ENCODE results near the gene KLHL30.

KLHL30 gene

GRCh38 chr2:238138331-238139195, at the start of gene KLHL30:
KLHL30 (plus strand) TSS chr2:238138668; CDS start chr2:238140755, 2,087 bp downstream.
- Mint-ChIP-seq H3K4me3 (no peak within 1 kb of the TSS), H3K36me3 (ENCODE audit: low read depth) (no peaks in the 10 kb centered on the region), H3K27ac (no peak within 1 kb of the TSS), H3K27me3 (no peaks in the 10 kb centered on the region), H3K4me1 (ENCODE audit: low read depth) (peaks cover 6% of the 10 kb centered on the region), H3K9me3 (no peaks in the 10 kb centered on the region)
- no peak for DNase-seq

- Mint-ChIP-seq H3K4me1 (ENCODE audit: low read depth) (no peaks in the 10 kb centered on the region), H3K9me3 (no peaks in the 10 kb centered on the region), H3K36me3 (ENCODE audit: low read depth) (peaks cover 86% of the 10 kb centered on the region), H3K27ac (no peak overlapping the region), H3K27me3 (no peaks in the 10 kb centered on the region), H3K4me3 (no peak overlapping the region)
- no peak for DNase-seq
Measured at GRCh38 chr2:238090887-238091286, 47.6 kb upstream of the KLHL30 start.

GRCh38 chr2:238091436-238092060, 46.9 kb upstream of the KLHL30 start:
- H3K4me3 Mint-ChIP-seq = no peak overlapping the region
- no peak for DNase-seq
- H3K36me3 Mint-ChIP-seq (ENCODE audit: low read depth) = peaks cover 86% of the 10 kb centered on the region
- H3K27ac Mint-ChIP-seq = no peak overlapping the region
- no peaks in the 10 kb centered on the region for H3K9me3 Mint-ChIP-seq
- H3K27me3 Mint-ChIP-seq = no peaks in the 10 kb centered on the region
- H3K4me1 Mint-ChIP-seq (ENCODE audit: low read depth) = no peaks in the 10 kb centered on the region

GRCh38 chr2:238092486-238093035, 45.9 kb upstream of the KLHL30 start:
- peak; percentile 23 for DNase-seq
- no peaks in the 10 kb centered on the region for H3K9me3 Mint-ChIP-seq
- peak overlapping the region; percentile 18 for H3K27ac Mint-ChIP-seq
- no peaks in the 10 kb centered on the region for H3K4me1 Mint-ChIP-seq (ENCODE audit: low read depth)
- H3K27me3 Mint-ChIP-seq = no peaks in the 10 kb centered on the region
- no peak overlapping the region for H3K4me3 Mint-ChIP-seq
- peaks cover 83% of the 10 kb centered on the region for H3K36me3 Mint-ChIP-seq (ENCODE audit: low read depth)

GRCh38 chr2:238093181-238094140, 45.0 kb upstream of the KLHL30 start:
- H3K4me3 Mint-ChIP-seq = no peak overlapping the region
- no peaks in the 10 kb centered on the region for H3K9me3 Mint-ChIP-seq
- no peaks in the 10 kb centered on the region for H3K4me1 Mint-ChIP-seq (ENCODE audit: low read depth)
- peaks cover 80% of the 10 kb centered on the region for H3K36me3 Mint-ChIP-seq (ENCODE audit: low read depth)
- DNase-seq = peak; percentile 22
- H3K27me3 Mint-ChIP-seq = no peaks in the 10 kb centered on the region
- peak overlapping the region; percentile 55 for H3K27ac Mint-ChIP-seq

GRCh38 chr2:238094438-238095022, 43.9 kb upstream of the KLHL30 start:
- Mint-ChIP-seq H3K36me3 (ENCODE audit: low read depth) (peaks cover 80% of the 10 kb centered on the region), H3K4me1 (ENCODE audit: low read depth) (peaks cover 3% of the 10 kb centered on the region), H3K4me3 (no peak overlapping the region), H3K27me3 (no peaks in the 10 kb centered on the region), H3K9me3 (no peaks in the 10 kb centered on the region), H3K27ac (no peak overlapping the region)
- DNase-seq = peak; percentile 24

GRCh38 chr2:238095143-238095542, 43.3 kb upstream of the KLHL30 start:
- peak; percentile 23 for DNase-seq
- no peak overlapping the region for H3K4me3 Mint-ChIP-seq
- H3K4me1 Mint-ChIP-seq (ENCODE audit: low read depth) = peaks cover 3% of the 10 kb centered on the region
- peak overlapping the region; percentile 11 for H3K27ac Mint-ChIP-seq
- peaks cover 74% of the 10 kb centered on the region for H3K36me3 Mint-ChIP-seq (ENCODE audit: low read depth)
- H3K9me3 Mint-ChIP-seq = no peaks in the 10 kb centered on the region
- no peaks in the 10 kb centered on the region for H3K27me3 Mint-ChIP-seq

- H3K9me3 Mint-ChIP-seq = no peaks in the 10 kb centered on the region
- peak overlapping the region; percentile 29 for H3K27ac Mint-ChIP-seq
- H3K27me3 Mint-ChIP-seq = no peaks in the 10 kb centered on the region
- DNase-seq = peak; percentile 29
- H3K36me3 Mint-ChIP-seq (ENCODE audit: low read depth) = peaks cover 64% of the 10 kb centered on the region
- H3K4me3 Mint-ChIP-seq = no peak overlapping the region
- H3K4me1 Mint-ChIP-seq (ENCODE audit: low read depth) = peaks cover 3% of the 10 kb centered on the region
Measured at GRCh38 chr2:238096311-238097011, 42.0 kb upstream of the KLHL30 start.

- peaks cover 55% of the 10 kb centered on the region for H3K36me3 Mint-ChIP-seq (ENCODE audit: low read depth)
- H3K27me3 Mint-ChIP-seq = no peaks in the 10 kb centered on the region
- peak; percentile 27 for DNase-seq
- peaks cover 3% of the 10 kb centered on the region for H3K4me1 Mint-ChIP-seq (ENCODE audit: low read depth)
- peak overlapping the region; percentile 72 for H3K27ac Mint-ChIP-seq
- H3K9me3 Mint-ChIP-seq = no peaks in the 10 kb centered on the region
- no peak overlapping the region for H3K4me3 Mint-ChIP-seq
Measured at GRCh38 chr2:238097201-238097987, 41.1 kb upstream of the KLHL30 start.

GRCh38 chr2:238097988-238098871, 40.2 kb upstream of the KLHL30 start:
- Mint-ChIP-seq H3K4me3 (no peak overlapping the region), H3K4me1 (ENCODE audit: low read depth) (peaks cover 3% of the 10 kb centered on the region), H3K9me3 (no peaks in the 10 kb centered on the region), H3K27ac (peak overlapping the region; percentile 76), H3K27me3 (no peaks in the 10 kb centered on the region), H3K36me3 (ENCODE audit: low read depth) (peaks cover 47% of the 10 kb centered on the region)
- peak; percentile 28 for DNase-seq

GRCh38 chr2:238098901-238099713, 39.4 kb upstream of the KLHL30 start:
- peak; percentile 28 for DNase-seq
- Mint-ChIP-seq H3K4me1 (ENCODE audit: low read depth) (peaks cover 3% of the 10 kb centered on the region), H3K27me3 (no peaks in the 10 kb centered on the region), H3K4me3 (no peak overlapping the region), H3K36me3 (ENCODE audit: low read depth) (peaks cover 39% of the 10 kb centered on the region), H3K27ac (peak overlapping the region; percentile 52), H3K9me3 (no peaks in the 10 kb centered on the region)
